Adrenal gland (tissue), 12 donors: ENCODE data around the gene ART1. TPM values are rescaled to one million over a fixed set of nuclear protein-coding genes. Genes with fewer than 3 reads are reported as not detected.

ENCODE experiments used
- DNase-seq, 7 donors: peaks; one replicate each; pipeline ENCODE4 v3.0.0-alpha.2; 2019 to 2020
- H3K27ac ChIP-seq, 5 donors: fragments of 200-600 bp; sonication (generic) in 4 of 5; 1 replicate in 3 of 5; 2 replicates in 2 of 5; pipeline versions ENCODE4 v1.5.1 to v1.8.0; 2016 to 2020; ENCODE audit warnings: mild to moderate bottlenecking in 1 of 5
- H3K27me3 ChIP-seq: fragments of 200-600 bp; 2 replicates; pipeline ENCODE4 v1.8.0; 2021
- H3K36me3 ChIP-seq, 2 donors: fragments of 200-600 bp; replicated peaks in 1 of 2; 1 replicate in 1 of 2; 2 replicates in 1 of 2; pipeline versions ENCODE4 v1.5.1 to v1.8.0; 2018 to 2022
- H3K4me1 ChIP-seq, 2 donors: fragments of 200-600 bp; replicated peaks in 1 of 2; 1 replicate in 1 of 2; 2 replicates in 1 of 2; pipeline versions ENCODE4 v1.5.1 to v1.8.0; 2018 to 2021
- H3K4me3 ChIP-seq, 4 donors: fragments of 200-600 bp; sonication (generic) in 3 of 4; one replicate each; pipeline ENCODE4 v1.5.1; 2016 to 2018
- H3K9me3 ChIP-seq, 3 donors: fragments of 200-600 bp; sonication (generic) in 1 of 3; replicated peaks in 1 of 3; 1 replicate in 2 of 3; 2 replicates in 1 of 3; pipeline versions ENCODE4 v1.5.1 to v1.8.0; 2016 to 2021
- POLR2A ChIP-seq, 2 donors: fragments of 450-650 bp; IDR thresholded peaks; one replicate each; pipeline ENCODE4 v1.6.1; 2017; ENCODE audit warnings: antibody characterized with exemption in 2 of 2, mild to moderate bottlenecking in 2 of 2, moderate library complexity in 1 of 2
- WGBS, 4 donors: extraction: QIAGEN DNeasy Blood & Tissue Kit in 2 of 4; methylation state at CpG; one replicate each; pipeline versions ENCODE4 v1.1.5 to v1.1.7; 2013 to 2017; 5-methylcytosine and 5-hydroxymethylcytosine counted together
- intact Hi-C, 2 donors: fragments of 100-400 bp; cut with DNase I; formaldehyde crosslinking; loops; one replicate each; pipeline versions ENCODE4 v1.14.1 to v1.15.0; 2022 to 2023
- polyA plus RNA-seq, 3 donors: library from polyadenylated mRNA; stranded (reverse); fragments of 200-250 nt in 2 of 3; fragments of 350-450 nt in 1 of 3; fragmentation: Illumina TruSeq in 1 of 3; extraction: RNeasy Lipid Tissue Mini Kit (QIAGEN cat#74804) in 1 of 3; gene quantifications; one replicate each; pipeline ENCODE4 v1.2.3, GENCODE V29; 2013 to 2014
- total RNA-seq, 9 donors: library from RNA; depleted of rRNA in 4 of 9; stranded (reverse); fragments of >200 nt in 4 of 9; fragments of 120-200 nt in 1 of 9; fragmentation: NEBNext Ultra II Directional in 1 of 9; extraction: Animal tissue kit (Norgen Biotek cat#: 25700) in 1 of 9; gene quantifications; one replicate each; pipeline versions ENCODE4 v1.1.0 to v1.2.4, GENCODE V29; 2013 to 2023
- TF ChIP-seq, protein P1 (sequence below), 6 experiments: fragments of 450-650 bp in 4 of 6; fragments of 200-600 bp in 2 of 6; sonication (generic) in 1 of 6; IDR thresholded peaks; 1 replicate in 5 of 6; 2 replicates in 1 of 6; pipeline versions ENCODE4 v1.5.1 to v1.8.0; 2016 to 2021; ENCODE audit warnings: antibody characterized with exemption in 6 of 6, mild to moderate bottlenecking in 2 of 6, moderate library complexity in 1 of 6
- donor health status: healthy with polysubstance abuse.
- donor health status: Bipolar disorder and iron deficiency.
- donor health status: DM: yes; HTN: yes; CAD: no.
- donor health status: DM: no; HTN: no; CAD: no.
- donor health status: DM: no; HTN: no; CAD: no.
- donor health status: DM: yes; HTN: yes; CAD: no.

The ART1 gene
- total and polyA plus RNA-seq, 12 donors: 0.46 to 5.2 (median 0.53) TPM; not detected in 8

DNA sequence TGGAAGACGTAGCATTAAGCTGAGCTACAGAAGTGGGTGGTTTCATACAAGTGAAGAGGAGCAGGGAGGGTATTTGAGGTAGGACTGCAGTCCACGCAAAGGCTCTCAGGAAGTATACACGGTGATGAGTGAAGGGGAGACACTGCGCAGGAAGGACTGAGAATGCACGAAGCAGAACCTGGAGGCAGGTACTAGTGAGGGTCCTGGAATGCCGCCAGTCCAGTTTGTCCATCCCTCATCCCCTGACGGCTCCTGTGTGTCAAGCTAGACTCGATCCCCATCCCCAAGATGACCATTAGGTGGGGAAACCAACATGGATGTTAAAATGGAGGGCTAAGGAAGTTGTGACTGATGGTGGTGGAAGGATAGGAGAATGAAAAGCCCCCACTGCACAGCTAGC lies 26.9 kb upstream of the ART1 start:
- Histone ChIP-seq H3K4me1 (no peaks in the 10 kb centered on the region), H3K4me3 (no peak overlapping the region), H3K27ac (no peak overlapping the region), H3K36me3 (no peaks in the 10 kb centered on the region), H3K27me3 (no peaks in the 10 kb centered on the region), H3K9me3 (no peaks in the 10 kb centered on the region)
- TF ChIP-seq, protein P1, sequence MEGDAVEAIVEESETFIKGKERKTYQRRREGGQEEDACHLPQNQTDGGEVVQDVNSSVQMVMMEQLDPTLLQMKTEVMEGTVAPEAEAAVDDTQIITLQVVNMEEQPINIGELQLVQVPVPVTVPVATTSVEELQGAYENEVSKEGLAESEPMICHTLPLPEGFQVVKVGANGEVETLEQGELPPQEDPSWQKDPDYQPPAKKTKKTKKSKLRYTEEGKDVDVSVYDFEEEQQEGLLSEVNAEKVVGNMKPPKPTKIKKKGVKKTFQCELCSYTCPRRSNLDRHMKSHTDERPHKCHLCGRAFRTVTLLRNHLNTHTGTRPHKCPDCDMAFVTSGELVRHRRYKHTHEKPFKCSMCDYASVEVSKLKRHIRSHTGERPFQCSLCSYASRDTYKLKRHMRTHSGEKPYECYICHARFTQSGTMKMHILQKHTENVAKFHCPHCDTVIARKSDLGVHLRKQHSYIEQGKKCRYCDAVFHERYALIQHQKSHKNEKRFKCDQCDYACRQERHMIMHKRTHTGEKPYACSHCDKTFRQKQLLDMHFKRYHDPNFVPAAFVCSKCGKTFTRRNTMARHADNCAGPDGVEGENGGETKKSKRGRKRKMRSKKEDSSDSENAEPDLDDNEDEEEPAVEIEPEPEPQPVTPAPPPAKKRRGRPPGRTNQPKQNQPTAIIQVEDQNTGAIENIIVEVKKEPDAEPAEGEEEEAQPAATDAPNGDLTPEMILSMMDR (IDR thresholded peaks at IDR 0.05): no peak
- no peak for TF ChIP-seq POLR2A (IDR thresholded peaks at IDR 0.05)
- intact Hi-C loops: no loop called here
- 80 to 92% (median 83%) methylated on average over 7 to 8 of the region's 8 CpGs for WGBS, 4 donors
- no peak for DNase-seq

DNA sequence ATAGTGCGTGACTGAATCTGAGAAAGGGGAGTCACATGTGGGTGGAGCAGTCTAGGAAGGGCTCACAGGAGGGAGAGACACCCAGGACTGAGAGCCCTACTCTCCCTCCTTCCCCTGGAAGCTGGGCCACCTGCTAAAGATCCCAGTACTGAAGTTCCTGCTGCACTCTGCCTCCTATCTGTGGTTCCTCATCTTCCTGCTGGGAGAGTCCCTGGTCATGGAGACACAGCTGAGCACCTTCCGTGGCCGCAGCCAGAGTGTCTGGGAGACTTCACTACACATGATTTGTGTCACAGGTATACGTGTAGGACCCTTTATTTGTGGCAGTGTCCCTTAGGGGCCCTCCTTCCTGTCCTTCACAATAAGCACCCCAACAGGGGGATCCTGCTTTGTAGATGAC lies 22.4 kb upstream of the ART1 start:
- TF ChIP-seq, protein P1 (IDR thresholded peaks at IDR 0.05): no peak
- intact Hi-C loops: no loop called here
- H3K27ac ChIP-seq: no peak overlapping the region
- H3K4me3 ChIP-seq: no peak overlapping the region
- H3K4me1 ChIP-seq: no peaks in the 10 kb centered on the region
- H3K9me3 ChIP-seq: no peaks in the 10 kb centered on the region
- no peak for DNase-seq
- H3K36me3 ChIP-seq: no peaks in the 10 kb centered on the region
- no peaks in the 10 kb centered on the region for H3K27me3 ChIP-seq
- 69 to 81% (median 79%) methylated on average over 4 of the region's 4 CpGs for WGBS, 4 donors

DNA sequence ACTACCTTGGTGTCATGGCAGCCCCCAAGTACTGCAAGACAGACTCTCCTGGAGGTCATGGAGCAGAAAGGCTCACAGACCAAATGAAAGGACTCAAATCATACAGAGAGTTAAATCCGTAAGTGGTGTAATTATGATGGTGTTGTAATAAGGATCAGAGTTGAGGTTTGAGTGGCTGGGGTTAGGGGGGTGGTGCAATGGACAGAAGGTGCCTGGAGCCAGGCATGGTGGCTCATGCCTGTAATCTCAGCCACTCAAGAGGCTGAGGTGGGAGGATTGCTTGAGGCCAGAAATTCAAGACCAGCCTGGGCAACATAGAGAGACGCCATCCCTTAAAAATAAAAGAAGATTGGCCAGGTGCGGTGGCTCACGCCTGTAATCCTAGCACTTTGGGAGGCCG lies 21.8 kb upstream of the ART1 start:
- H3K27ac ChIP-seq: no peak overlapping the region
- H3K27me3 ChIP-seq: no peaks in the 10 kb centered on the region
- H3K9me3 ChIP-seq: no peaks in the 10 kb centered on the region
- 89 to 94% (median 90%) methylated on average over 5 of the region's 5 CpGs for WGBS, 4 donors
- H3K4me3 ChIP-seq: no peak overlapping the region
- TF ChIP-seq, protein P1 (IDR thresholded peaks at IDR 0.05): no peak
- no peak for TF ChIP-seq POLR2A (IDR thresholded peaks at IDR 0.05)
- no peak for DNase-seq
- no peaks in the 10 kb centered on the region for H3K4me1 ChIP-seq
- no peaks in the 10 kb centered on the region for H3K36me3 ChIP-seq
- intact Hi-C loops: no loop called here

DNA sequence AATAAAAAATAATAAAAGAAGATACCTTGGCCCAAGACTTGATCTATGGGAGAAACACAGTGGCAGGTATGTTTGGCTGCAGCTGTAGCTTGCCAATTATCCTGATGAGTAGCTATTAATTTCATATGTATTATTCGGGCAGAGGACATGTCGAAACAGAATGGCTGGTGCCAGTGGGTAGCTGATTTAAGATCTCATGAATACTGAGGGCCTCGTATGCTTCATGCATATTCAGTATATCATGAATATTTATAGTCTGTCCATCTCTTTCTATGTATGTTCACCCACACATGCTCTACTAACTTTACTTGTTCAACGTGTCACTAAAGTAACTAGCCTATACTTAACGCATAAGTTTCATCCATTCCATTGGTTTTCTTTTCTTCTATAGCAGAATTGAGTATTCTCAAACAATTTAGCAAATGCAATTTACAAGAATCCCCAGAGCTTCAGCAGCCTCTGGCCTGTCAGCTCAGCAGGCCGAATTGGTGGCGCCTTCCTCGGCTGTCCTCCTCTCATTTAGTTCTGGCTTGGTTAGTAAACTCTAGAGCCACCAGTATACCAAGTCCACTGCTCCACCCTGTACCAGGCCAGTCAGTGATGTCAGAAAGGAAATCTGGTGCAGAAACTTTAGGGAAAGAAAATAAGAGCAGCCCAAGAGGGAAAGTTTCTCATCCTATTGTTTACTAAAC lies 21.0 kb upstream of the ART1 start:
- 62 to 71% (median 65%) methylated on average over 8 of the region's 8 CpGs for WGBS, 4 donors
- Histone ChIP-seq H3K36me3 (no peaks in the 10 kb centered on the region), H3K27ac (no peak overlapping the region), H3K9me3 (no peaks in the 10 kb centered on the region), H3K4me3 (no peak overlapping the region), H3K4me1 (no peaks in the 10 kb centered on the region), H3K27me3 (no peaks in the 10 kb centered on the region)
- intact Hi-C loops: no loop called here
- TF ChIP-seq POLR2A (IDR thresholded peaks at IDR 0.05): no peak
- TF ChIP-seq, protein P1 (IDR thresholded peaks at IDR 0.05): no peak
- DNase-seq: no peak
